T-helper 1 cell treated with Interleukin-12 subunit alpha and Interleukin-12 subunit beta and Interleukin-4 antibody, amounts not matched to agents 30 ng/mL and 1 ng/mL, for 36 hours (primary cell): ENCODE results near the gene ATF3. TPM values are rescaled to one million over a fixed set of nuclear protein-coding genes. Genes with fewer than 3 reads are reported as not detected.

Source experiments
- intact Hi-C: fragments of 100-400 bp; cut with micrococcal nuclease; formaldehyde crosslinking; loops from one replicate; pipeline ENCODE4 v1.15.1; 2024
- total RNA-seq: library from RNA; stranded (reverse); gene quantifications from 2 replicates; pipeline ENCODE4 v1.2.3, GENCODE V29; 2022

Gene ATF3
- total RNA-seq, 1 donor from 2014 or later = 13.8 TPM

DNA sequence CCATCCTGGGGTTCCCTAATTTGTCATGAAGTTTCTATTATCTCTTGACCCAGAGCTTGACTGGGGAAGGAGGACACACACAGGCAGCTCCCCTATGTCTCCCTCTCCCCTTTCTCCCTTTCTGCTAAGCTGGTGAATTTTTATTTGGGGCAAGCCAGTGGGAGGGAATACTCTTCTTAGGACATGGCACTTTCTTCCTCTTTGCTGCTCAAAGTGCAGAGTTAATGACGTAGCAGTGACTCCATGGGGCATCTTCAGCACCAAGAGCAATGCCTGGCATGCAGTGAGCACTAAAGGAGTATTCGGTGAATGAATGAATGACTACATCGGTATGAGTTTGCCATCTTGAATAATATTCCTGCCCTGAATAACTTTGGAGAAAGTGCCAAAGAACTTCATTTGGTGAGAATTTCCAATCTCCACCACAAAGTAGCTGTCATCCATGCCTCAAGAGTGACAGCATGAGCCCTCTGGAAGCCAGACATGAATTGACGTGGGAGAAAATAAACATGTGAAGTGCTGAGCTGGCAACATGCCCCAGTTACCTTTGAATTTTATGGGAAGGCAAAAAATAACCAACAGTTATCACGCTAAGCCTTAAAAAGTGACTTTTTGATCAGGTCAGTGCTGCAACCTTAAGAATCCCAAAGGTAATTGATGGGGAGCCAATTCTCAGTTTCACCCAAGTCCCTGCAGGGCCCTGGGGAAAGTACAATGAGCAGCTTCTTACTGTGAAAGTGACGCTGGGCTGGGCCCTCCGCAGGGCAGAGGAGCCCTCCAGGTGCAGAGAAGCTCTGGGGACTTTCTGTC is 22.1 kb upstream of the ATF3 start:
- intact Hi-C loops = no loop called here

DNA sequence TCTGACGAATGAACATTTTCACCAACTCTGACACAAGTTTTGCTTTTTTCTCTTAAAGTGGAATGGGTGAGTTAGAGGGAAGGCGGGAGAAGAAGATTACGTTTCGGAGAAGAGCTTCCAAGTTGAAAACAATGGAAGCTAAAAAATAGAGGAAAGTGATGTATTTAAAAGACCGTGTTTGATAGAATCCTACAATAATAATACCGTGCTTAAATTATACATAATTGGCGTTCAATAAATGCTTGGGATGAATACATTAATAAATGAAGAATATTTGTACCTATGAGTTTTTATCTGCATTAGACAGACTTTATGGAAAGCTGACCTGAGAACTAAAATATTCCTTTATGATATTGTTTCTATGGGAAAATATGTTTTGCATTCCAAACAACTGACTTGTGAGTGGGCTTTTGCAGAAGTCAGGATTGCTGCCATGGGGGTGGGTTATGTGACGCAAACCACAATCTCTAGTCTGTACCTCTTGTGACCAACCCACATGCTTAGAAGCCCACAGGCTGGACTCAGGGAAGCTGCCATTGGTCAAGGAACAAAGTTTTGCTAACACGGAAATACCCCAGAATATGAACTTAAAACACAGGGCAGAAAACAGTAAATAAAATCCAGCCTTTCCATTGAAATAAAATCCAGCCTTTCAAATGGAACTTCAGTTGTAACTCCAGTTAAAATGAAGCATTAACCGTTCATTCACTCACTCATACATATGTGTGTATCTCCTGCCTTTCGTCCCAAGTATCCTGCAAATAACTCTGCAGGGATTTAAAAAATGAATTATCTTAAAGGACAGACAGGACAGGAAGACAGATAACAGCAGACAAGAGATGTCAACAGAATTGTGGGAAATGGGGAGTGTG is 21.3 kb upstream of the ATF3 start:
- intact Hi-C loops = no loop called here

DNA sequence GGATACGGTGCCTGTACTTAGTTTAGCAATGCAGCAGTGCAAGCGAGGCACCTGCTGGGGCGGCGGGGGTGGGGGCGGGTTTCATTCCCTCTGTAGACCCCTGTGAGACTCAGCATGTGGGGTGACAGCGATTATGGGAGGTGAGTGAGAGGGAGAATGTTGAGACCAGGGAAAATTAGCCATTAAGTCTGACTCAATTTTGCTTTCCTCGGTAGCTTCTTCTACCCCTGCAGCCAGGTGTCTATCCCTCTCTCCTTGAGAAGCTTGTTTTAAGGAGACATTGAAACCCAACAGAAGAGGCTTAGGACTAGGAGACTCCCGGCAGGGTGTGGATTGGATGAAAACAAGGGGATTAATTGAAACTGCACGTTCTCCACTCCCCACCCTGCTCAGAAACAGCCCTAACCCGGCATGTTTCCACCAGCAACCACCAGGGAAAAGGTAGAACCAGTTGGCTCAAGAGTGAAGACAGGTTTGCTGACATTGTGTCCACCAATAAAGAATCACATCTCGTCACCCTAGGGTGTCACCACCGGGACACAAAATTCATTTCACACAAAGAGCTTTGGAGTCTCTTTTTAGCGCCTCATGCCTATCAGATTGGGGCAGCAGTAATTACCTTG is 20.6 kb upstream of the ATF3 start:
- intact Hi-C loops = no loop called here

DNA sequence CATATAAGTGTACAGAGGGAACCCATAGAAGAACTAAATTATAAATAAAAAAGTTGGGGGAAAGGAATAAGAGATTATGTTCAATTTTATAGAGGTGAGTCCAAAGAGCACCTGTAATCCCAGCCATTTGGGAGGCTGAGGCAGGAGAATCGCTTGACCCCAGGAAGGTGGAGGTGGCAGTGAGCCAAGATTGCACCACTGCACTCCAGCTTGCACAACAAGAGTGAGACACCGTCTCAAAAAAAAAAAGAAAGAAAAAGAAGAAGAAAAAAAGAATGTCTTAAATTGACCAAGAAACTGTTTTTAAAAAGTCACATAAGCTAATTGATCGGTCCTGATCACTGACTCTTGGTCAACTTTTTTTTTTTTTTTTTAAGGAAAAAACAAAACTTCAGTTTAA is 19.1 kb upstream of the ATF3 start:
- intact Hi-C loops = no loop called here

DNA sequence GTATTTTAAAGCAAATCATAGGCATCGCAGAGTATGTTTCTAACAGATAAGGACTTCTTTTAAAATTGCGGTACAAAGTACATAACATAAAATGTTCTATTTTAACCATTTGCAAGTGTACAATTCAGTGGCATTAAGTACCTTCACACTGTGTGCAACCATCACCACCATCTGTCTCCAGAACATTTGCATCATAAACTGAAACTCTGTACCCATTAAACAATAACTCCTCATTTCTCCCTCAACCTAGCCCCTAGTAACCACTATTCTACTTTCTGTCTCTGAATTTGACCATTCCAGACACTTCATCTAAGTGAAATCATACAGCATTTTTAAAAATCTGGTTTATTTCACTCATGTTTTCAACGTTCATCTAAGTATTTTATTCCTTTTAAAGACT is 16.6 kb upstream of the ATF3 start:
- intact Hi-C loops = no loop called here

DNA sequence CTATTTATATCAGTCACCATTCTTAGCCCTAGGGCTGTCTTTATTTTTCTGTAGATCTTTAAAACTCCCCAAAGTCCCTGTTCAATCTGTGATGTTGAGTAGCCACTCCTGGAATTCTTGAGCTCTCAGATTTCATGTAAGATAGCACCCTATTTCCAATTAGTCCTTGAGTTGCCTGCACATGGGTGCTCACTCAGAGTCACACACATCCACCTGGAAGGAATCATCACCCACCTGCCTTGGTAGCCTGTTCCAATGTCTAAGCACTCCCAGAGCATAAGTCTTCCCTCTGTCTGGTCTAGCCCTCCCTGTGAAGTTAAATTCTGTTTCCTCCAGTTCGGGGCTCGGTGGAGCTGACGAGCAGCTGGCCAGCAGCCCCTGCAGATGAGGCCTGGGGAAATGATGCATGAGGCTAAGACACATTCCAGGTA is 14.7 kb upstream of the ATF3 start:
- intact Hi-C loops = no loop called here

DNA sequence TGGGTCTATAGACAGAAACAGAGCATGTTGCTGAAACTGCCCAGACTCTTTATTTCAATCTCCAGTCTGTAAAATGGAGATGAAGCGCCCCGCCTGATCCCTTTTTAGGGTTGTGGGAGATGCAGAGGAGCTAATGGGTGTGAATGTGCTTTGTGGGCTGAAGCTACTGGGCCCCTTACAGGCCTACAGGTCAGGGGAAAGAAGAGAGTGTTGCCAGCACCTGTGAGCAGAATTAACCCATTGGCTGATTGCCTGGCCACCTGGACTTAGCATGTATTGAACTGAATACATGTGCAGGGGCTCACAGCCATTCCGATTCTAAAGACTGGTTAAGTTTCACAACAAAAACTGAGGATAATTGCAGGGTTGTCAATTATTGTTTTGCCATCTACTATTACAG is 13.9 kb upstream of the ATF3 start:
- intact Hi-C loops = loop anchor here (5.0 kb wide), 1 partner anchor 1337 kb away; the partner anchor contains the start of gene RCOR3

DNA sequence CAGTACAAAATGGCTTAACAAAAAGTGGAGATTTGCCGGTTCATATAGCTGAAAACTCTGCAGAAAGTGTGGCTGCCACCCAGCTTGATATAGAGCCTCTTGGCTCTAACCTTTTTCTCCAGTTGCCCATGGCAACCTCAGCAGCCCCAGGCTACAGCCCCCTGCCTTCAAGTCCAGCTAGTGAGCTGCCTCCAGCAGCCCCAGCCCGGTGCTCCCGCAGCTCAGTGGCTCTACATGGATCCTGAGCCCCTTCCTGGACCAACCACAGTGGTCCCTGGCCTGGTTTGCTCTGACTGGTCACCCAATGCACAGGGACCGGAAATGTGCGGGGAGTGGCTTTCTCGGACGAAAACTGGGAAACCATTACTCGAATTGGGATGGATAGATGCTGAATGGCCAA is 13.3 kb upstream of the ATF3 start:
- intact Hi-C loops = loop anchor here (5.0 kb wide), 1 partner anchor 1338 kb away; the partner anchor contains the start of gene RCOR3

DNA sequence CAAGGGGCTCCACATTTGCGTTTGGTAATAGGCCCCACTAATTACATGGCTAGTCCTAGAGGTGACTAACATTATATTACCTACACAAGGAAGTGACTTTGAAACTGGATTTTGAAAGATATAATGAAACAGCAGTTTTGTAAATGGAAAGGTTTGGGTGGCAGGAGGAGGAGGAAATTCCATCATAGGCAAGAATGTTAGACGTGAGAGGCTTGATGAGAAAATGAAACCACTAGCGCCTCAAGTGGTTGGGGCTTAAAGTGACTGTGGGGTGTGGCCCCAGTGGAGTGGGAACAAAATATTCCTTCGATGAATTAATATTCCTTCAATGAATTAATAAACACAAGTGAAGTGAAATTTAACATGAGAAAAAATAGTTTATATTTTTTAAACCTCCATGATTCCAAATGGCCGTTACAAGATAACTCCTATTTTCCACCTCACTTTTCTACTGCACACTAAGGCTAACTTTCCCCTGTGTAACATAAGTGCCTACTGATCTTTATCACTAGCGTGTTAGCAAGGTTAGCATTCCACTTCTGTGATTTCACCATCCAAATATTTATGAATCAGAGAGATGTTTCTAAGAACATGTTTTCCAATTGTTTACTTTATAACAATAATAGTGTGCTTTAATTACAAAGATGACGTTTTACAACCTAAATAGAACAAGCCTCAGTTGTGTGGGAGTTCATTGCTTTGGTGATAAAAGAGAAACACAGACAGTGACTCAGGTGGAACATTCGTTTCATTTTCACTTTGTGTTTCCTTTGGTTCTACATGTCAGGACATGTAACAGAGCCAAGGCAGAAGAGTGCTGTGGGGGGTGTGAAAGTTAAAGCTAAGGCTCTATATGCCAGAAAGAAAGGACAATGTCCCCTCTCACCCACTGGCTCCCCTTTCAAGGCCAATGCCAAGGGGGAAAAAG is 12.5 kb upstream of the ATF3 start:
- intact Hi-C loops = loop anchor here (1.0 to 5.0 kb wide), 11 partner anchors 12 to 1339 kb away; partner anchors contain the start of genes ANGEL2, ATF3, DTL and INTS7

DNA sequence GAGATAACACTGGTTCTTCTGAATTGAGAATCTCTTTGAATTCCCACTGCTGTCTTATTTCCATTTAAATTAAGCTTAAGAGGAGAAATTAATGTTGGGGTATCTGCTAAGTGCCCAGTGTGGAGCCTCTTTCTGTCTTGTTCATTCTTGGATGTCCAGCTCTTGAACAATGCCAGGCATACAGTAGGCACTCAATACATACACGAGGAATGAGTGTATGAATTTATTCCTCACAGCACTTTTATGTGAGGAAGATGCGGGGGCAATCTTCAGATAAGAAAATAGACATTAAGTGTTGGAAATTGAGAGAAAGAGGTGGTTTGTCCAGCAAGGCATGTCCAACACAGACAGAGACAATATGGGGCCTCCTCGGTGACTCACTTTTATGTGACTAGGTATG is 11.8 kb upstream of the ATF3 start:
- intact Hi-C loops = loop anchor here (1.0 to 5.0 kb wide), 11 partner anchors 12 to 1339 kb away; partner anchors contain the start of genes ANGEL2, ATF3, DTL and INTS7

DNA sequence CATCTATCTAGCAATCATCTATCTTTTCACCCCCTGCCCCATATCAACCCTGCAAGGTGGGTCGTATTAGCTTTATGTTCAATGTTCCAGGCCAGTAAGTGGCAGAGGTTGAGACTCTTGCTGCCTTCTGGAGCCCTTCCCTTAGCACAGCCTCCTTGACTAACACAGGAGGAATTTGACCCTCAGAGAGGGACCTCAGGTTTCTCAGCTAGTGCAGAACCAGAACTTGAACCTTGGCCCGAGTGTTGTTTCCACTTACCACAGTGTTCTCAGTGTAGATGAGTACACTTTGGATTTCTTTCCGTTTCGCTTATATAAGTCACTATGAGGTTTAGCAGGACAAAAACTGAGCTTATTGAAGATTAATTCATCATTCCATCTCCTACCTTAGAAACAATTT is 11.1 kb upstream of the ATF3 start:
- intact Hi-C loops = loop anchor here (2.0 to 5.0 kb wide), 2 partner anchors 563 to 1340 kb away; partner anchors contain the start of genes DTL, INTS7 and RCOR3

DNA sequence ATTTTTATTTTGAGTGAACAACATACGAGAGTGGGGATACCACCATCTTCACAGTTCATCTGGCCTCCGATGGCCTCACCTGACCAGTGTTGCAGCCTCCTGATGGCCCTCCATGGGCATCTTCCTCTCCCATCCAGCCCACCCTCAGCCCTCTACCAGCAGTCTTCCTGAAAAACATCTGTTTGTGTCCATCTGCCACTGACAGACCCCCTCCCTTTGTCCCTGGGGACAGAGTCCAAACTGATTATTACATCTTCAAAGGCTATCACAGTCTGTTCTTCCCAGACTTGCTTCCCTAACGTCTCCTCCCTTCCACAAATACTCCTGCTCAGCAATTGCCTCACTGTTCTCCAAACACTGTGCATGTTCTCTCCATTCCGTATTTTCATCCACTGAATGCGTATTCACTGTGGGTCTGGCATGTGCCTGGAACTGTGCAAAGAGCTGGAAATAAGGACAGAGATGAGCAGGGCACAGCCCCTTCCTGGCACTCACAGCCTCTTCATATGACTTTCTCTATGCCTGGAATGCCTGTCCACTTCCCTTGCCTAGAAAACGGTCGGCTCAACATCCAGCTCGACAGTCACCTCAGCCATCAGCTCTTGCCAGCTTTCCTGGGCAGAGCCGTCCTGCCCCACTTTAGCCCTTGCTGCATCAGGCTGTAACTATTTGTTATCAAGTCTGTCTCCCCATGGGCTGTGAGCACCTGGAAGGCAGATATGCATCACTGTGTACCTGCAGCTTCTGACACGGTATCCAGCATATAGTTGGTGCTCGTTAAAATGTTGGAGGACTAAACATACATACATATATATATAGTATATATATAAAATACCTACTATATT is 8.3 kb upstream of the ATF3 start:
- intact Hi-C loops = no loop called here

DNA sequence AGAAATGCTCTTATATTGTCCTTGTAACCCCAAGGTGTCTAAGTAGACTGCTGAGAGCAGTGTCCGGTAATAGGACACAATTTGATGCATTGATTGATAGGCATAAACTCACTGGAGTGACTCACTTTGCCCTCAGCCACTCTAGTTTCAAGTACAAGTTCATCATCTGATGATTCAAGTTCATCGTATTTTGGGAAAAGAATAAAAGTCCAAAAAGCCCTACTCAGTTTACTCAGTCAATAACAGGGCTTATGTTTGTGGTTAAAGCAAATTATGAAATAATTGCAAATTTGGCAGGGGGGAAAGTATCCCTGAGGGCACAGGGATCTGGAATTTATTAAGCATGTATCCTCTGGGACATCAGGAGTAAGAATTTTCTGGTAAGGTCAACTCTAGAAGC is 7.6 kb upstream of the ATF3 start:
- intact Hi-C loops = no loop called here

DNA sequence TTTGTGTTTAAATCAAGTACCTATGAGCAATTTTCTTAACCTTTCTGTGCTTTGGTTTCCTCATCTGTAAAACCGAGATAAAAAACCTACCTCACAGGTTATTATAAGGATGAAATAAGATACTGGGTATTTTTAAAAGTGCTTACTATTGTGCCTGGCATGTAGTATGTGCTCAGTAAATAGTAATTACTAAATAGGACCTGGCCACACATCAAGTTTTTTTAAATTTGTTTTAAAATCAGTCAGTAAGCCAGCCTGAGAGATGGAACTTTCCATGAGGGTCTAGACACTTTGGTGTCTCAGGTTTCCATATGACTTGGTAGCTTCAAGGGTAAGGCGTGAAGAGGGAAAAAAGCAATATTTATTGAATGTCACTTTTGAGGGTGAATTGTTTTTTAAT is 7.0 kb upstream of the ATF3 start:
- intact Hi-C loops = no loop called here

DNA sequence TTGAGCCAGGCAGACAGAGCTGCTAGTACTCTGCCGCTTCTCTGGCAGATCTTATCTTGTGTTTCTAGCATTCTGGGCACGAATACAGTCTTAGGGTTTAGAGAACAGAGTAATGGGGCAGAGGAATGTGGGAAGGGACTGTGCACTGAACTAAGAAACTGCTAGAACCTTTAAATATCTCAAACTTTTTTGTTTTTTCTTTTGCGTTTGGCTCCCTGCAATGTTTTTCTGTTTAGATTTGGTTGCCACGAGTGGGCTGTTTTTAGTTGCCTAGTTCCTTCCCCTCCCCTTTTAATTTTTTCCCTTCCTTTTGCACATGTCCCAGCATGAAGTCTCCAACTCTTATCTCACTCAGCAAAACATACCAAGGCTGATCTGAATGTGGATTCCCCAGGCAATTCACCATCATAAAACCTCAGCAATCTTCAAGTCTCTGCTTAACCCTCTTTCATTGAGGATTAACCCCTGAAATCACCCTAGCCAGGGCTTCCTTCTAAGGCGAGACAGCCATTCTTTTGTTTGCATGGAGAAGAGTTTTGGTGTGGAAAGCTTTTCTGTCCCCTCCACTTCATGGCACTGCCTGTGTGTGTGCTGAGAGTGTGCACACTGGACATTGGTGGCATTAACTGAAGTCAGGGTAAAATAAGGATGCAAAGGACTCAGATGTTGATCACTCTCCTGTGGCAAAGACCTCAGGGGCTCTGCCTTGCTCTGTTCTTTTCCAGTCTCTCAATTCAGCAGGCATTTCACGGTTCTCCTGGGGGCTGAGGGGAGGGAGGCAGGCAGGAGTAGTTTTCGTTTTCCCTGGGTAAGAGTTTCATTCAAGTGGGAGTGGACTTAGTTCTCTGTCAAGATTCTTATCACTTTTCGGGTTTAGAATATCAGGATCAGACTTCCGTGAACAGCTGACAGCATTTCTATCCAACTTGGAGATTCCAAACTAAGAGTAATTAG is 2.8 kb upstream of the ATF3 start:
- intact Hi-C loops = loop anchor here (5.0 kb wide), 2 partner anchors 193 to 928 kb away; partner anchors contain the start of genes NEK2 and PACC1

DNA sequence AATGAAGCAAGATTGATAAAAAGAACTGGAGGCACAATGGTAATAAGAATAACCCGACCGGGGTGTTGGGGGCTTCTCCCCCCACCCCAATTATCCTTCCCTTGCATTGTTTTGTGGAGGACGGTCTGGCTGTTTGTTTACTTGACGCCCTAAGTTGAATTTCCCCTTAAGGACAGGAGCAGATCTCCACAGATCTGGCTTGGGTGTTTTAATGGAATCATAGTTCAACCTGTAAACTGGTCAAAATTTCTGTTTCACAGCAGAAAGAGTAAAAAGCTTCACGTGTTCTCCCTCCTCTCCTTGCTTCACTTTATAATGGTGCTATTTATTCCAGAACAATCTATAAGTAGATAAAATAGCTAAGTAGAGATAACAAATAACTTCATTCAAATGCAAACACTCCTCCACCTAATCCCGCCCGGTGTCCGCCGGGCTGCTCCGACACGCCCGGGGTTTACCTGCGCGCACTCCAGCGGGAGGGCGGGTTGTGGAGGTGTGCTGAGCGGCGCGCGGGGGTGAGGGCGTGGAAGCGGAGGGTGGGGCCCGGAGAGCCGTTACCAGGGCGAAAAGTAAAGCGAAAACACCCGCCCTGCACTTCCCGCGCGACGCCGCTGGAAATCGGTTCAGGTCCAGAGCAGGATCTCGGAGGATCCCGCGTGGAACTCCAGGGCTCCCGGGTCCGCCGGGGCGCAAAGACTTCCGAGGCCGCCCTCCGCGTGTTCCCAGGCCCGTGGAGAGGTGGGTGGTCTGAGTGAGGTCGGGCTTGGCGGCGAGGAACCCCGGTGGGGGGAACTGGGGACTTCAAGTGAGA is 2.0 kb upstream of the ATF3 start:
- intact Hi-C loops = loop anchor here (5.0 kb wide), 2 partner anchors 194 to 929 kb away; partner anchors contain the start of genes NEK2 and PACC1

DNA sequence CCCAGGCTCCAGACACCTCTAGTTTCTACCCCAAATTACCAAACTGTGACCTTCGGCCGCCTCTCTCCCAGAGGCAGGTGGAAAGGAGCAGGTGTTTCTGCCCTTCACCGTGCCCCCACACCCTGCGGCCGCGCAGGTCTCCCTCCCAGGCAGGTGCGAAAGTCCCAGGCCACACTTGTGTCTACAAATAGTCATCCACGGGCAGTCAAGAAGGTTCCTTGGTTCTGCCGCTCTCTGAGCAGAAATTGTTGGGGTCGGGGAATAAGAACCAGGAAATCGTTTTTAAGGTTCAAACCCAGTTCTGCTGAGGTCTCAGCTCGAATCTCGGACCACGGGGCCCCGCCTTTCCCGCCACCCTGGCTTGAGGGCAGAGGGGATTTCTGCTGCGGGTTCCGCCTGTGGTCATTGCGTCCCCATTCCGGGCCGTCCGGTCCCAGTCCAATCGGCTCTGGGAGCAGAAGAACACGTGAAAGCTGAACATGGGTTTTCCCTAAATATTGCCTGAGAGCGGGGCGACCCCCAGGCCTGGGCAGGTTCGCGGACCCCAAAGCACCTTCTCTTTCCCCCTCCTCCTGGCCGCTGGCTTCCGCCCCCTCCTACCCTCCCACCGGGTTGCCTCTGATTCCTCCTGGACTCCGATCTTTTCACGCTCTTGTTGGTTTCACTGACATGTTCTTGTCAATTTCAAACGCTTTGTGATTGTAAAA is 1.2 kb upstream of the ATF3 start:
- intact Hi-C loops = loop anchor here (5.0 kb wide), 2 partner anchors 195 to 930 kb away; partner anchors contain the start of genes NEK2 and PACC1
